NCI-H1694 treated with DMSO at 0.1 percent for 48 hours (cell line): ENCODE results near the gene ST8SIA2.

ENCODE experiments used
- DNase-seq: peaks from one replicate; lab custom pipeline; 2025; lab: John Stamatoyannopoulos, UW

Gene ST8SIA2

DNA sequence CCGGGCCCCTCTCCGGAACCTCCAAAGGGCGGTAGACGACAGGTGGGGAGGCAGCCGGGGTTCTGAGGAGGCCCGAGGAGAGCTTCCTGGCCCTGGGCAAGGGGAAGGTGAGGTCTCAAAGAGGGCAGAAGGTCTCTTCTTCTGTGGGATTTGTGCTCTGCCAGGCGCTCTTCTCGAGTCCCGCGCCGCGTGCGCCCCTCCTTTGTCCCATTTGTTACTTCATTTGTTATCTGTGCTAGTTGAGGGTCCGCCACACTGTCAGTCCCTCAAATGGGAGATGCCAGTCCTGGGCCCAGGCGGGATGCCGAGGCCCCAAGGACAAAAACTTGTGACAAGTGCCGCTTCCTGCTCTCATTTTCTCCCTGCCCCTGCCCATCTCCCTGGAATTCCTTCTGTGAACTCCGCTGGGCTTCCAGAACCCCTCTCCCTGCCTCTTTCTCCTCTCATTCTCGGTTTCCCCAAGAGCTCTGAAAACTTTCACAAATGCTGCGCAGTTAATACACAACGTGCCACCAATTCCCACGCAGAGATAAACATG is 1.5 kb downstream of the ST8SIA2 start:
- no peak for DNase-seq

DNA sequence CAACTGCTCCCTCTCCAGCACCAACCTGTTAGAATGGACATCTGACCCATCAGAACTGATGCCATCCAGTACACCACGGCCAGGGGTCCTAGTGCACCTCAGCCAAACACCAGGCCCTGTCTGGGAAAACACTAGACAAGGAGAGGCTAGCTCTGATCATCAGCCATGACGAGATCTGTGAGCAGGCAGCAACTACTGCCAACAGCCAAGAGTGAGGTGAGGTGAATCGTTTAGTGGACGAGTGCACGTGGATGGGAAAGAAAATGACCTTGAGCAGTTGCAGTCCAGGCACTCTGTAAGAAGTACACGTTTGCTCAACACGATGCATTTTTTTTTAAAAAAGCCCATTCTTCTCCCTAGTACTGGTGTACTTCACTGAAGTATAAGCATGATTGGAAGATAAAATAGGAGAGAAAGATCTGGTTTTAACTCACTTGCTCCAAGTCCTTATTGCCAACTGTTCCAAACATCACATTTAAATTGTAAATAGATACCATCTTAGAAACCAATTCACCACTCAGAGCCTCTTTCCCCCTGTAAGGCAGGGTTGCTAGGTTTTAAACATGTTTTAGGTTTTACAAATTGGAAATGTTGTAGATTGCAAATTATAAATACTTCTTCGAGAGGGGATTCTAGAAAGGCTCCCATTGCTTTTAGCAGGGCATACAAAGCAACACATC is 5.7 kb downstream of the ST8SIA2 start:
- no peak for DNase-seq

DNA sequence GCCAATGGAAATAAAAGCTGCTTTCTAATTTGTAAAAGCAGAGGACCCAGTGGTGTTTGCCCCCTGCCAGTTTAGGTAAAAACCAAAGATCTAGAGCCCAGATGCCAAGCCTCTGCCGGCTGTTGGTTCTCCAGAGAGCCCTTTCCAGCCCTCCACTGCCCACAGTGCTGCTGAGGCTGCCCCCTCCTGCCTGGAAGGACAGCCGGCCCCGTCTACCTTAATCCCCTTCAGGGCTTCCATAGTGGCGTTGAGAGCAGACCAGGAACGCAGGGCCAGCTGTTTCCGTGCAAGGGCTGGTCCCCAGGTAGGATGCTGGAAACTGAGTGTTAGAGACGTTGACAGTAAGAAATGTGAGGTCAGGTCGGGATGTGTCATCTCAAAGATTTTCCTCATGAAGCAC is 6.9 kb downstream of the ST8SIA2 start:
- DNase-seq, result no peak

DNA sequence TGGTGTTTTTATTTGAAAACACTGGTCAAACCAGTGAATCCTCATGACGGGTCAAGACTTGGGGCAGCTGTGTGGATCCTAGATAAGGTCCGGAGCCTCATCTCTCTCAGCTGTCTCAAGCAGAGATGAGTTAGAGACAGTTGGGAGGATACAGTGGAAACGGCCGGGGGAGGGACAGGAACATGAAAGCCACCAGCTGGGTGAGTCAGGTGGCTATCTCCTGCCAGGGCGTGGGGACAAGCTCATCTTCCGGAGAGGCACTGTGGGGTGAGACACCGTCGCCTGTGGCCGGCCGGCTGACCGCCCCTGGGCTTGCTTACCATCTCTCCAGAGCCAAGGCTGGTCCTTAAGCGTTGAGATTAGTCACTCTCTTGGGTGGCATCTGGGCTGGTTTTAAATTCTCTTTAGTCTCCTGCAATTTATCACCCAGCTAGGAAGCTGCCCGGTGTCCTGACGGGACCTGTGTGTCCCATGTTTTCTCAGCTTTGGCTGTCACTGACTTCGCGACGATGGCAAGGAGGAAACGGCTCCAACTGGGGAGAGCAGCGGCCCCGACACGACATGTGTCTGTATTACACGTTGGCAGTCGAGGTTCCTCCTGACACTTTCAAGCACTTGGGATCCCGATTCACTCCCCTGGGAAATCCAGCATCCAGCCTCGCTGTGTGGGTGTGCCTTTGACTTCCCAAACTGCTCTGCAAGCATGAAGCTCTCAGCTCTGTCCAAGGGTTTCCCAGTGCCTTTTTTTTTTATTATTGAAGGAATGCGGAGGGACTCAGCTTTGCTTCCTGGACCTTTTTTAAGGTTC is 7.5 kb downstream of the ST8SIA2 start:
- no peak for DNase-seq

DNA sequence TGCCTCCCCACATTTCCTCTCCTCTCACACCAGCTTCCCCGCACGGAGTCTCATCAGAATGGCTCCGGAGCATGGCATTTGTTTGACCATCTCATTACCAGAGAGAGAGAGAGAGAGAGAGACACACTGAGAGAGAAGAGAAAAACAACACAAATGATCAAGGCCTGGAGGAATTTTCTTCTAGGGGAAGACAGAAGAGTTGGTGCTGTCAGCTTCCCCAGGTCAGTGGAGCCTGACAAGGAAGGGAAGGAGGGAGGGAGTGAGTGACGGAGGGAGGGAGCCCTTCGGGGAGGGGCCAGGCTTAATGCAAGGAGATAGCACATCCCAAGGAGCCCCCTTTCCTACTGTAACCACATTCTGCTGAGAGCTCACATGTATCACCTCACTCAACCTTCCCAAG is 9.1 kb downstream of the ST8SIA2 start:
- no peak for DNase-seq

DNA sequence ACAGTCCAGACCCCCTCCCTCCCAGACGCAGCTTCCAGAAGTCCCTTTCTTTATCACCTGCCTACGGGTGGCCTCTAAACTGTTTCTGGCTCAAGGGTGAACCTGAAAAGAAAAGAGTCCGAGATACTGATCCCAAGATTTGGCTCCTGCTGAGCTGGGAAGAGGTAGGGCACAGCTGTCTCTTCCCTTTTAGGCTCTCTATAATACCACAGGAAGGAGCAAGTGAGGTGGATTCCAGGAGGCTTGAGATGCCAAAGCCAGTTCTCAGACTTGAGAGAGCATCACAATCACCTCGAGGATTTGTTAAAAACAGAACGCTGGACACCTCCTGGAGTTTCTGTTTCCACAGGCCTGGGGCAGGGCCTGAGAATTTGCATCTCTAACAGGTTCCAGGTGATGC is 12.3 kb downstream of the ST8SIA2 start:
- no peak for DNase-seq

DNA sequence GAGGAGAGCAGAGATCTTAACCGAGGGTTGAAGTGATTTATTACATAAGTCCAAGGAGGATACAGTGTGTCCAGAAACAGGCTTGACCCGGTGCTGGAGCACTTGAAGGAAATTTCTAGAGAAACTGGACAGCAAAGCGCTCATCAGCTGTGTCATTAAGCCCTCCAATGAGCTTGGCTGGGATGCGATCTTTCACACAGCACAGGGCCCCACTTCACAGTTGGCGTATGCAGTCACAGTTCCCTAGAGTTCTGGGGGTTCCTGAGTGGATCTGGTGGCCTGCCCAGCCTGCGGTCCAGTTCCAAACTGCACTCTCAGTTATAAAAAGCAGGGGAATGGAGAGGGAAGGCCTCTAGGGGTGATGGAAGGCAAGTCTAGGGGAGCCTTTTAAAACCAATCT is 13.6 kb downstream of the ST8SIA2 start:
- no peak for DNase-seq

DNA sequence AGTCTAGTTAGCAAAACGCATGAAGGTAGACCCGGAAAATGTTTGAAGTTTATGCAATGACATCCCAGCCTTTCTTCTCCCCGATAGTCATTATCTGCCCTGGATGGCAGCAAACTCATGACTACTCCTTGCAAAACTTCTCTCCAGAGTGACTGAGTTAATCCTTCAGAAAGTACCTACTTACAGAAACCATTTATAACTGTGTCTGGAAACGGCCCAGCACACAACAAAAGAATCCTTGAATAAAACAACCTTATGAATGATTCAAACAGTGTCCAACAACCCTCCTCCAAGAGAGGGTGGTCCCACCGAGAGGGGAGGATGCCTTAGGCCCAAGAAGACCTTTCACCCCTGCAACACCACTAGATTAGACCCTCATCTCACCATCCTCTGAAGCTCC is 14.2 kb downstream of the ST8SIA2 start:
- no peak for DNase-seq

DNA sequence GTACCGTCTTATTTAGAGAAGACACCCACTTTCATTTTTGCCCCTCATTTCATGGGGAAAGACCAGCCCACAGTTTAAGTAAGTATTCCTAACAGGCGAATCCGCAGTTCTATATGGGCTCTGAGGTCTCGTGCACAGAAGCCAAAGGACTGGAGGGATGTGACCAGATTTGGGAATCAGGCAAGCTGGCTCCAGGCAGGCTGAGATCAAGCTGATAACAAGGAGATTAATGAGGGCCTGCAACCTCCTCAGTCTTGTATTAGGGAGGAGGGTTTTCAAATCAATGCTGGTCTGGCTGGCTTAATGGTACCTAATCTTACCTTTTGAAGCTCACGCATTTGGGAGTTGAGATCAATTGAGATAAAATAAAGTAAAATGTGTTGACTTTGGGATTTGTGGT is 15.3 kb downstream of the ST8SIA2 start:
- DNase-seq, result no peak

DNA sequence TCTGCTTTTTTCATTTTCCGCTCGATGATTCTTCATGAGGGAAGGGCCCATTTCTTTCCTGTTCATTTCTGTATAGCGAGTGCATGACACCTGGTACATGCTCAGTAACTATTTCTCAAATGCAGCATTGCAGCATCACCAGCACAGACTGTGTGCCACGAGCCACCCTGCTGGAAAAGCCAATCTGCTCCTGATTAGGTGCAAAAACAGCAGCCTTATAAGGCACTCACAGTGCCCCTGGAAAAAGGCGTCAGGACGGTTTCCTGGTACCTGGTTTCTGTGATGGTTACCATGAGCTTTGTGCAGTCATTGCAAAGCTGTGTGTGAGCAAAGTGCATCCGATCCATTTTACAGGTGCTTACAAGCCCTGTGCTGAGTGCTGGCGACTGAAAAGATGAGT is 15.8 kb downstream of the ST8SIA2 start:
- DNase-seq, result no peak

DNA sequence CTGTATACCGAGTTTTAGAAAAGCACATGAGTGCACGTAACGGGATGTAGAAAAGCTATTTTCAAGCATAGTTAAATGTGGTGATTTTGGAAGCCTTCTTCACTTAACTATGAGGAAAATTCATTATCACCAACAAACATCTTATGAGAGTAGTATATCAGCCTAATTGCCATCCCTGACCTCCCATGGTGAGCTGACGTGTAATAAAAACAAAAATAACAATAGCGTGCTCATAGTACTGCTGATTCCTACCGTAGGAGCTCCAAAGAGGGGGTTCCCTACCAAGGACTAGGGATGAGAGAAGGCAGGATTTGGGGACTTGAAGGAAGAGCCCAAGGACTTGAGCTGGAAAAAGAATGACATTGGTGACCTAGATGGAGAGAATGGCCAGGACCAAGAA is 16.9 kb downstream of the ST8SIA2 start:
- DNase-seq, result no peak

DNA sequence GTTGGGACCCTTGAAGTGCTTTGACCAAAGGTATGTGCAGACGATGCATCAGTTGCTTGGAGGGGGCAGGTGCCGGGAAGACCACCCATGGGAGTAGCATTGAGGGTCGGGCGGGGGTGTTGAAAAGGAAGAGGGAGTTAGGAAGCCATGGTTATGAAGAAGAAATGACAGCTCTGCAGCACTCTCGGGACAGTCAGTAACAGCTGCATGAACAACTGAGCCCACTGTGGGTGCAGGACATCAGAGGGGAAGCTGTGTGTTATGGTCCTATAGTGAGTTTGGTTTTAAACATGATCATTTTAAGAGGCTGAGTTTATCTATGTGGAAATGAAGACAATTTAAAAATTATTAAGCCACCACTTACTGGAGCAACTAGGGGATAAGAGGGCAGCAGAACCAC is 17.6 kb downstream of the ST8SIA2 start:
- DNase-seq, result no peak

DNA sequence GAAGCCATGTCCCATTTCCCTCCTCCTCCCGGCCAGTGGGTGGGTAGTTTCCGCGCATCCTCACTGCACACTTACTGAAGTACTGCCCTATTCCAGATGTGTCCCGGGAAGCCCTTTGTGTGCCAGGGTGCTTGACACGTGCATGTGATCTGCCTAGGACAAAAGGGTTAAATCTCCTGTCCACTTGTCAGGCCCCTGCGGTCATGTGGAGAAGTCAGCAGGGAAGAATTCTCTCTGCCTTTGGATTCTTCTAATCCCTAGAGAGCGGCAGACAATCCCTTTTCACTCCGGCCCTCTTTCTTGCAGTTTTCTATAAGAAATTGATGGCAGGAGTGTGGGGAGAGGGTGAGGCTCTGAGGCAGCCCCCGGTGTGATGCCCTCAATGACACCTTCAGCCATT is 19.8 kb downstream of the ST8SIA2 start:
- DNase-seq, result no peak

DNA sequence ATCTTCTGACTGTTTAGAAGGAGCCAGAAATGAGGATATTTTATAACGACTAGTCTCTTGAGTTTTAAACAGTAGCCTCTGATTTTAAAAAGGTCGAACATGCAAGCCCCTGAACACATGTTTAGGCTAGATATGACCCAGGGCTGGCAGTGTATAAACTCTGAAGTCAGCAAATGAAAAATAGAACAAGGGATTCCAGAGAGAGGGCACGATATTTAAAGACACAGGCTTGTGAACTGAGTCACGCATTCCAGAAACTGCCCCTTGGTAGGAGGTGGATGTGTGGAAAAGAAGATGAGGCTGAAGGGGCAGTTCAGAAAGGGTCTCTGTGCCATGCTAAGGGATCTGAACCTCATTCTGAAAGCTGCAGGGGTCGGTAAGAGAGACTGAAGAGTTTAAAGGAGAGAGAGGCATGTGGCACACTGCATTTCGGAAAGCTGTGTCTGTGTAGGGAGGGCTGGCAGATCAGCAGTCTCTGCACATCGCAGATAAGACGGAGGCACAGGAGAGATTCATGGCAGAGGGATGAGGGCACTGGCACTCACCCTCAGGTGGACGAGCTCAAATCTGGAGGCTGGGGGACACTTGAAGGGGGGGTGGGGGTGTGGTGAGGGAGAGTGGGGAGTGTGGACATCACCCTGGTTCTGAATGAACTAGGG is 22.1 kb downstream of the ST8SIA2 start:
- DNase-seq, result no peak

DNA sequence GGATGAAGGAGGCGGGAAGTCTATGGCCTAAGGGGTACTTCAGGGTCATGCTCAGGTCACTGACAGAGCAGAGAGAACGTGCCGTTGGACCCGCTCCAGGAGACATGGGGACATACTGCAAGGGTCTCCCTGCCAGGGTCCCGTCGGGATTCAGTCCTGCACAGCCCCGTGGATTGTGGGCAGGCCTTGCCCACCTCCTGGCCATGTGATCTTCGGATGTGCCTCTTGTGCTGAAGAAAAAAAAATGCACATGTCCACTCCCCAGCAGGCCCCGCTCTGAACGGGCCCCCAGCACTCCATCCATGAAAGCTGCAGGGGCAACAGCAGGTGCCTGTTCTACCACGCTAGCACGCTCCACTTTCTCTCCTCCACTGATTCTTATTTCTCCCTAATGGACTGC is 22.9 kb downstream of the ST8SIA2 start:
- DNase-seq, result no peak

DNA sequence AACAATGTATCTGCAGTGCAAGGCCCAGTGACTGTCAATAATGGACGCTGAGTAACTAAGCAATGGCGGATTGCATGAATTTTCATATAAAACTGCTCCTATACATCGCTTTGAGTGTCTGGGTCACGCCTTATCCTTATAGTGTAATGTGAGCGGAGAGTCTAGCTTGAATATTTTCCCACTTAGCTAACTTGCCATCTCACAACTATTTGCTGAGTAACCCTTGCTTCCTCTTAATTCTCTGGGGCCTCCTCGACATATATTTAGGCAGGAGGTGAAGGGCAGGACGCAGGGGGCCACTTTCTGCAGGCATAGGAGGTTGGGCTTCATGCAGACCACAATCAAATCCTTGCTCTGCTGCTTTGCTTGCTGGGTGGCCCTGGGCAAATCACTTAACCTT is 24.0 kb downstream of the ST8SIA2 start:
- no peak for DNase-seq

DNA sequence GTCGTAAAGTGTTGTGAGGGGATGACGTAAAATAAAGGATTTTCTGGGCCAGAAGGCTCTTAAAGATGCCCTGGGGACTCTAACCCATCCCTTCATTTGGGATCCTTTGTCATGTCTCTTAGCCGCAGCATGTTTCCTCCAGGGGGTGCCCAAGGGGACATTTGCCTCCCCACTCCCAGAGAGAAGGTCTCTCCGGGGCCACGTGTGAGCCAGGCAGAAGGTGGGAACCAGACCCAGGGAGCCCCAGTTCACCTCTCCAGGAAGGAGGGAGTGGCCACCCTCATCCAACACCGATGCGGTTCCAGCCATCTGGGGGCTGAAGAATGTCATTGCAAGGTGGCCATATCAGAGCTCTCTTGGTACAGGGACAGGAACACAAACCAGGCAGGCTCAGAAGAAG is 25.2 kb downstream of the ST8SIA2 start:
- no peak for DNase-seq

DNA sequence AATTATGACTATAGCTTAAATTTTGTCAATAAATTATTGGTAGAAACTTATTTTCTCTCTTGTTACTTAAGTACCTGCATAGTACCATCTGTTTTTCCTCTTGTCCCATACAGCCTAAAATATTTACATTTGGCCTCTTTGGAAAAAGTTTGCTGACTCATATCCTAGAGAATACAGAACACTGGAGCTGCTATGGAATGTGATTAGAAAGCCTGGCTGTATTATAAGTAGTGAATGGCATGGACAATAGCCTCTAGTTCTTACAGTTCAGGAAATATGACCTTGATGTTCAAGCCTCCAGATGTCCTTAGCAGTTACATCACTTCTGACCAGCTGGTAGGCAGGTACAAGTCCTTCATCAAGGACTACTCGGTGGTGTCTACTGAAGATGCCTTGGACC is 28.3 kb downstream of the ST8SIA2 start:
- no peak for DNase-seq

DNA sequence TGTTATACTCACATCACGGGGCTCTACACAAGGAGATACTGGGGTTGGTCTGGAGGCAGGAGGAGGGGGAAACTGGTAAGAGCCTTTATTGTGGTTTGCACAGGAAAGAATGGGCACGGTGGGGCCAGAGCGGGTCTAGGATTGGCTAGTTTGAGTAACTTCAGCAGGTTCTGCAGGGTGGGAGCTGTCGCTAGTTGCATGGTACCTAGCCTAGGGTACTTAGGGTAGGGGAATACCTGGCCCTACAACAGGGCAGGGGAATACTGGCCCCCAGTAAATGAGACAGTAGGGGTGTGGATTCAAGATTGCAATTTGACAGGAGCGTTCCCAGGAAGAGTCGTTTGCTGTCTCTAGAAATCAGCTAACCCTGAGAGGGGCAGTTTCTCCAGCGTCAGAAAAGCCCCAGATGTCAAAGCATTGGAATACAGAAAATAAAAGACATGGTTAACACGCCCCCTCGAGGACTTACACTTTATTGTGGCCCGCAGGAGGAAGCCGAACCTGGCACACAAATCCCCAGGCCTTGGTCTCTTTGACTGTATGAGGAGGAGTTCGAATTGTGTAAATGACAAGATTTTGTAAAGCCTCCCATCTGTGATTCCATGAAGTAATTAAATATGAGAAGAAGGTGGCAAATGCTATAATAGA is 32.0 kb downstream of the ST8SIA2 start:
- no peak for DNase-seq

DNA sequence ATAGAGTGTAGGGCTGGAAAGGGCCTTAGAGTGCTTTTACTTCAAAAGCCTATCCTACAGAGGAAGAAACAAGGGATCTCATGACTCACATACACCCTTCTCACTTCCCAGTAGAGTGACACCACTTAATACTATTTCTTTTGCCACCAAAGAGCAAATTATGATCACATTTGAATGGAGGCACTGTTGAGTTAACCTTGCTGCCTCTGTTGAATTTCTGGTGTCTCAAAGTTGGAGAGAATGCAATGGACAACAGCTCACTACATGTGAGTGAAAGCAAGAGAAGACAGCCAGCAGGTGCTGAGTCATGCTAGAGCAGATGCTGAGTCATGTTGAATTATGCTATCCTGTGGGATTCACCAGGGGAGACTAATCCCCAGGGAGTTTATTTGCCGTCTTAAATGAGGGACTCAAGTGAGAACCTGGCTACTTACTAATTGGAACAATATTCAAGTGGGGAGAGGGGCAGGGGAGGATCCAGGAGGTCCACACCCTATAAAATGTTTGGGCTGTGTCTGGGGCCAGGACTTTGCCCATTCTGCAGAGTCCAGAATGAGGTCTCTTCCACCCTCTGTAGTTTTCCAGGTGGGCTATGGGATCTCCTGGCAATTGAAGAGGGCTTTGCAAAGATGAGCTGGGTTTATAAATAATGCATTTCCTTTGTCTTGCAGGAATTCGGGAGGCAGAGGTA is 35.8 kb downstream of the ST8SIA2 start:
- DNase-seq, result no peak

DNA sequence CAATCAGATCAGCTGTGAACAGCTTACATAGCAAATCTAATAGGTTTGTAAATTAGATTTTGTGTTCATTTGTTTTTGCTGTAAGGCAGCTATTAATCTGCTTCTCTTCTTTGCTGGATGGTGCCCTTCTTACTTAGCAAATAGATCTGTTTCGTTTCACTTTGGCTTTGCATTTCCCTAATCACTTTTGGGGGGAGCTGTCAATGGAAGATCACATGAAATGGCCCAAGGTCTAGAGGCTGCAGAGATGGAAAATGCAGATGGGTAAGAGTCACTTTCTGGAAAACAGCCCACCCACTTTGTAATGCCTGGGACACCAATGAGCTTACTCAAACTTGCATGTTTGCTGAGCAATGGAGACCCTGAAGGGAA is 36.4 kb downstream of the ST8SIA2 start:
- DNase-seq, result no peak

DNA sequence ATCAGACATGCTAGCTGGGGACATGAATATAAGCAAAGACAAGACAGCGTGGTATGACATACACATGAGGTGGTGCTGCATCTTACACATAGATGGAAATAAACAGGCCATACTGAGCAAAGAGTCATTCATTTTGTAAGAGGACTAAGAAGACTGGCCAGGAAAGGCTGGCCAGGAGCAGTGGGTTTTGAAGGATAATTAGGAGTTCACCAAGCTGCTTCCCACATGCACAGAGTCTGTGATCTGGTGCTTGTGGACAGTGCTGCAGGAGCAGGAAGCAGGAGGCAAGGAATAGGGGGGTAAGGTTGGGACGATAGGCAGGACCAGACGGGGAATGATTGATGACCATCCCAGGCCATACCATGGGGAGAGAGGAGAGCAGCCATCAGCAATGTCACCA is 41.5 kb downstream of the ST8SIA2 start:
- no peak for DNase-seq
